ENCODE data around the gene SERTM2. TPM values are rescaled to one million over a fixed set of nuclear protein-coding genes. Genes with fewer than 3 reads are reported as not detected.

SERTM2 gene
- polyA plus RNA-seq, 1 experiment, result not detected

DNA sequence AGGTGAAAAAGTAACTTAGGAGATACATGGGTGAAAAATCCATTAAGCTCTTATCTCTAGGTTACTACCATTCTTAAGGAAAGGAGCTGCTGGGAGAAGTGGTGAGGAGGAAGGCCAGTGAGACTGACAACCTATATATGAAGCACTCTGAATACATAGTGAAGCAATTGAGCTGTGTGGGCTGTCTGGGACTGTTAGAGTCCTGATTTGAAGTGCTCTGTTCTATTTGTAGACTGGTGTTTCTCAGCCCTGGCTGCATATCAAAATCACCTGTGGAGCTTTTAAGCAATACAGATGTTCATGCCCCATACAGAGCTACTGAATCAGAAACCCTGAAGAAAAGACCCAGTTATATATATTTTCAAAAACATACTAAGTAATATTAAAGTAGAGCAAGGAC lies 3.9 kb downstream of the SERTM2 start:
- TF ChIP-seq, protein P1, sequence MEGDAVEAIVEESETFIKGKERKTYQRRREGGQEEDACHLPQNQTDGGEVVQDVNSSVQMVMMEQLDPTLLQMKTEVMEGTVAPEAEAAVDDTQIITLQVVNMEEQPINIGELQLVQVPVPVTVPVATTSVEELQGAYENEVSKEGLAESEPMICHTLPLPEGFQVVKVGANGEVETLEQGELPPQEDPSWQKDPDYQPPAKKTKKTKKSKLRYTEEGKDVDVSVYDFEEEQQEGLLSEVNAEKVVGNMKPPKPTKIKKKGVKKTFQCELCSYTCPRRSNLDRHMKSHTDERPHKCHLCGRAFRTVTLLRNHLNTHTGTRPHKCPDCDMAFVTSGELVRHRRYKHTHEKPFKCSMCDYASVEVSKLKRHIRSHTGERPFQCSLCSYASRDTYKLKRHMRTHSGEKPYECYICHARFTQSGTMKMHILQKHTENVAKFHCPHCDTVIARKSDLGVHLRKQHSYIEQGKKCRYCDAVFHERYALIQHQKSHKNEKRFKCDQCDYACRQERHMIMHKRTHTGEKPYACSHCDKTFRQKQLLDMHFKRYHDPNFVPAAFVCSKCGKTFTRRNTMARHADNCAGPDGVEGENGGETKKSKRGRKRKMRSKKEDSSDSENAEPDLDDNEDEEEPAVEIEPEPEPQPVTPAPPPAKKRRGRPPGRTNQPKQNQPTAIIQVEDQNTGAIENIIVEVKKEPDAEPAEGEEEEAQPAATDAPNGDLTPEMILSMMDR (IDR thresholded peaks at IDR 0.05; ENCODE audit: insufficient read depth, low read depth, low read length), result no peak
- no peaks in the 10 kb centered on the region for H3K36me3 ChIP-seq (ENCODE audit: control insufficient read depth, insufficient read depth, low read length)
- CTCF ChIA-PET, result no interaction called here
- no peak overlapping the region for H3K4me3 ChIP-seq (ENCODE audit: low read depth, low read length)
- no peak for DNase-seq (ENCODE audit: low read depth)
- no peaks in the 10 kb centered on the region for H3K27me3 ChIP-seq (ENCODE audit: control insufficient read depth, insufficient read depth, low read length)
- POLR2A ChIA-PET, result no interaction called here

DNA sequence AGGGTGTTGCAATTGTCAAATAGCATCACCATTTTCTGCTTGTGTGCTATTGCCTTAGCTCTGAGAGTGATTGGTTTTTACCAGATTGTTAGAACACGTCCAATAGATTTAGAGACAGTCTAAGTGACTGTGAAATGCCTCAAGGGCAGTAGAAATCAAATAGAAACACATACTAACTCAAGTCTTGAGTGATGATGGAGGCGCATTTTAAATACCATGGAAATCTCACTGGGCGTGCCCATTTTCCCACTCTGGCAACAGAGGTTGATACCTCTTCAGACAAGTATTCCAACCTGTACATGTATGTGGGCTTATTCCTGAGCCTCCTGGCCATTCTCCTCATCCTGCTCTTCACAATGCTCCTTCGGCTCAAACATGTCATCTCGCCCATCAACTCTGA lies 7.2 kb downstream of the SERTM2 start:
- ChIA-PET POLR2A (no interaction called here), CTCF (no interaction called here)
- no peaks in the 10 kb centered on the region for H3K27me3 ChIP-seq (ENCODE audit: control insufficient read depth, insufficient read depth, low read length)
- TF ChIP-seq, protein P1 (IDR thresholded peaks at IDR 0.05; ENCODE audit: insufficient read depth, low read depth, low read length), result no peak
- no peaks in the 10 kb centered on the region for H3K36me3 ChIP-seq (ENCODE audit: control insufficient read depth, insufficient read depth, low read length)
- H3K4me3 ChIP-seq (ENCODE audit: low read depth, low read length), result no peak overlapping the region
- DNase-seq (ENCODE audit: low read depth), result no peak

DNA sequence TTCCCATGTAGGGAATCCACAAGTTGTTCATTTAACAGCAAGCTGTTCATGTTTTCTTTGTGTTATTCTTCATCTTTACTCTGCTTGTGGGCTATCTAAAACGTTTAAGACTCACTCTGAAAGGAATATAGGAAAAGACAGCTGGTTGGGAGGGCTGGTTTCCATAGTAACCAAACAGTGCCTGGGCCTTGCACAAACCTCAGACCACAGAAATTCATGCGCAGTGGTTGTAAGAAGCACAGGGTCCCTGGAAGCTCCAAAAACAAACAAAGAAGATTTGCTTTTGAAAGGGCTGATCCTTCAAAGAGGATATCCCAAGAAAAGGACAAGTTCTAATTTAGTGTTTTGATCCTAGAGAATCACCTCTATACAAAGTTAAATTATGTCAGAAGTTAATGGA lies 7.8 kb downstream of the SERTM2 start:
- H3K4me3 ChIP-seq (ENCODE audit: low read depth, low read length), result no peak overlapping the region
- no peak for DNase-seq (ENCODE audit: low read depth)
- ChIA-PET POLR2A (no interaction called here), CTCF (no interaction called here)
- H3K36me3 ChIP-seq (ENCODE audit: control insufficient read depth, insufficient read depth, low read length), result no peaks in the 10 kb centered on the region
- TF ChIP-seq, protein P1 (IDR thresholded peaks at IDR 0.05; ENCODE audit: insufficient read depth, low read depth, low read length), result no peak
- H3K27me3 ChIP-seq (ENCODE audit: control insufficient read depth, insufficient read depth, low read length), result no peaks in the 10 kb centered on the region

DNA sequence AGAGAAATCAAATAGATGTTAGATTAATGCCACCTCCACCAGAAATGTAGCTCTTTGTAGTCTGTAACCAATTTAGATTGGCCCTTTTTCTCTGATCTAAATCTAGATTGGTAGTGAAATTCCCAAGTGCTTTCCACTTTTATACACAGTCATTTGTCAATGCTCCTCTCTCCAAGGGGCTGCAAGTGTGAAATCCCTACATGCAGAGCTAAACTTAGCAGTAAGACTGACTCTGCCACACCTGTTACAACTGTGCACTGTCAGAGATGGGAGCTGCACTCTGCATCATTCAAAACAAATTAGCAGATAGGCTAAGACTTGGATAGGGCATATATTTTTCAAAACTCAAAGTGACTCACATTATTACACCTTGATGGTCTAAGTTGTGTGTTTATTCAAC lies 9.1 kb downstream of the SERTM2 start:
- no peak for DNase-seq (ENCODE audit: low read depth)
- Histone ChIP-seq H3K36me3 (ENCODE audit: control insufficient read depth, insufficient read depth, low read length) (no peaks in the 10 kb centered on the region), H3K4me3 (ENCODE audit: low read depth, low read length) (no peak overlapping the region), H3K27me3 (ENCODE audit: control insufficient read depth, insufficient read depth, low read length) (no peaks in the 10 kb centered on the region)
- ChIA-PET POLR2A (no interaction called here), CTCF (interaction anchor here (0.9 kb wide), 1 partner anchor 14 kb away, joined by 3 read pairs; no protein-coding TSS in a partner anchor)
- TF ChIP-seq, protein P1 (IDR thresholded peaks at IDR 0.05; ENCODE audit: insufficient read depth, low read depth, low read length), result no peak

DNA sequence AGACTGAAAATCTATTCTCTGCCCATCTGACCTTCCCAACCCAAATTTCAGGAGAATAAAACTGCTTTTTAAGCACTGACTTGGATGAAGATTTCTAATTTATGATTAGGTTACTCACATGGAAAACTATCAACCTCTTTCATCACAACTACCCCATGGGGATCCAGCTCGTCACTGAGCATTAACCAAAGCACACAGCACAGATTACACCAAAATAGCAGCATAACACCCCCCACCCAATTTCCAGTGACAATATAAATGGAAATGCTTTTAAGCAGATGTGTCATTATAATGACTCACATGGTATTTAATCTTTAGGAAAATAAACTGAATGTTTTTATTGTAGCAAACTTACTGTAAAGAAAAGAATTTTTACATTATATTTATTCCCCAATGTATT lies 9.7 kb downstream of the SERTM2 start:
- H3K4me3 ChIP-seq (ENCODE audit: low read depth, low read length), result no peak overlapping the region
- ChIA-PET POLR2A (no interaction called here), CTCF (interaction anchor here (0.9 kb wide), 1 partner anchor 15 kb away, joined by 3 read pairs; no protein-coding TSS in a partner anchor)
- H3K36me3 ChIP-seq (ENCODE audit: control insufficient read depth, insufficient read depth, low read length), result no peaks in the 10 kb centered on the region
- no peak for DNase-seq (ENCODE audit: low read depth)
- H3K27me3 ChIP-seq (ENCODE audit: control insufficient read depth, insufficient read depth, low read length), result no peaks in the 10 kb centered on the region
- TF ChIP-seq, protein P1 (IDR thresholded peaks at IDR 0.05; ENCODE audit: insufficient read depth, low read depth, low read length), result no peak
